Adrenal gland (tissue), 12 donors: ENCODE measurements around the gene RNF4. TPM values are rescaled to one million over a fixed set of nuclear protein-coding genes. Genes with fewer than 3 reads are reported as not detected.

Experiments used
- DNase-seq, 7 donors: peaks; one replicate each; pipeline ENCODE4 v3.0.0-alpha.2; 2019 to 2020
- H3K27ac ChIP-seq, 5 donors: fragments of 200-600 bp; sonication (generic) in 4 of 5; 1 replicate in 3 of 5; 2 replicates in 2 of 5; pipeline versions ENCODE4 v1.5.1 to v1.8.0; 2016 to 2020; ENCODE audit warnings: mild to moderate bottlenecking in 1 of 5
- H3K27me3 ChIP-seq: fragments of 200-600 bp; 2 replicates; pipeline ENCODE4 v1.8.0; 2021
- H3K36me3 ChIP-seq, 2 donors: fragments of 200-600 bp; replicated peaks in 1 of 2; 1 replicate in 1 of 2; 2 replicates in 1 of 2; pipeline versions ENCODE4 v1.5.1 to v1.8.0; 2018 to 2022
- H3K4me1 ChIP-seq, 2 donors: fragments of 200-600 bp; replicated peaks in 1 of 2; 1 replicate in 1 of 2; 2 replicates in 1 of 2; pipeline versions ENCODE4 v1.5.1 to v1.8.0; 2018 to 2021
- H3K4me3 ChIP-seq, 4 donors: fragments of 200-600 bp; sonication (generic) in 3 of 4; one replicate each; pipeline ENCODE4 v1.5.1; 2016 to 2018
- H3K9me3 ChIP-seq, 3 donors: fragments of 200-600 bp; sonication (generic) in 1 of 3; replicated peaks in 1 of 3; 1 replicate in 2 of 3; 2 replicates in 1 of 3; pipeline versions ENCODE4 v1.5.1 to v1.8.0; 2016 to 2021
- CTCF ChIP-seq, 6 experiments: fragments of 450-650 bp in 4 of 6; fragments of 200-600 bp in 2 of 6; sonication (generic) in 1 of 6; IDR thresholded peaks; 1 replicate in 5 of 6; 2 replicates in 1 of 6; pipeline versions ENCODE4 v1.5.1 to v1.8.0; 2016 to 2021; ENCODE audit warnings: antibody characterized with exemption in 6 of 6, mild to moderate bottlenecking in 2 of 6, moderate library complexity in 1 of 6
- POLR2A ChIP-seq, 2 donors: fragments of 450-650 bp; IDR thresholded peaks; one replicate each; pipeline ENCODE4 v1.6.1; 2017; ENCODE audit warnings: antibody characterized with exemption in 2 of 2, mild to moderate bottlenecking in 2 of 2, moderate library complexity in 1 of 2
- WGBS, 4 donors: extraction: QIAGEN DNeasy Blood & Tissue Kit in 2 of 4; methylation state at CpG; one replicate each; pipeline versions ENCODE4 v1.1.5 to v1.1.7; 2013 to 2017; 5-methylcytosine and 5-hydroxymethylcytosine counted together
- intact Hi-C, 2 donors: fragments of 100-400 bp; cut with DNase I; formaldehyde crosslinking; loops; one replicate each; pipeline versions ENCODE4 v1.14.1 to v1.15.0; 2022 to 2023
- polyA plus RNA-seq, 3 donors: library from polyadenylated mRNA; stranded (reverse); fragments of 200-250 nt in 2 of 3; fragments of 350-450 nt in 1 of 3; fragmentation: Illumina TruSeq in 1 of 3; extraction: RNeasy Lipid Tissue Mini Kit (QIAGEN cat#74804) in 1 of 3; gene quantifications; one replicate each; pipeline ENCODE4 v1.2.3, GENCODE V29; 2013 to 2014
- total RNA-seq, 9 donors: library from RNA; depleted of rRNA in 4 of 9; stranded (reverse); fragments of >200 nt in 4 of 9; fragments of 120-200 nt in 1 of 9; fragmentation: NEBNext Ultra II Directional in 1 of 9; extraction: Animal tissue kit (Norgen Biotek cat#: 25700) in 1 of 9; gene quantifications; one replicate each; pipeline versions ENCODE4 v1.1.0 to v1.2.4, GENCODE V29; 2013 to 2023
- donor health status: healthy with polysubstance abuse.
- donor health status: Bipolar disorder and iron deficiency.
- donor health status: DM: yes; HTN: yes; CAD: no.
- donor health status: DM: no; HTN: no; CAD: no.
- donor health status: DM: no; HTN: no; CAD: no.
- donor health status: DM: yes; HTN: yes; CAD: no.

RNF4 gene
- total and polyA plus RNA-seq, 12 donors, result 14.5 to 84.1 (median 49.9) TPM

GRCh38 chr4:2443956-2444740, 24.8 kb upstream of the RNF4 start:
- intact Hi-C loops, result loop anchor here (5.0 kb wide), 1 partner anchor 227 kb away; no protein-coding TSS in a partner anchor
- Histone ChIP-seq H3K27ac (no peak overlapping the region), H3K36me3 (no peaks in the 10 kb centered on the region), H3K9me3 (no peaks in the 10 kb centered on the region), H3K27me3 (no peaks in the 10 kb centered on the region), H3K4me1 (no peaks in the 10 kb centered on the region), H3K4me3 (no peak overlapping the region)
- 89 to 94% (median 92%) methylated on average over 5 to 7 of the region's 7 CpGs for WGBS, 4 donors
- TF ChIP-seq CTCF (IDR thresholded peaks at IDR 0.05) (no peak), POLR2A (IDR thresholded peaks at IDR 0.05) (no peak)
- DNase-seq, result no peak

- H3K4me3 ChIP-seq, result no peak overlapping the region
- H3K9me3 ChIP-seq, result no peaks in the 10 kb centered on the region
- 86 to 100% (median 97%) methylated on average over 1 to 9 of the region's 9 CpGs for WGBS, 4 donors
- H3K4me1 ChIP-seq, result no peaks in the 10 kb centered on the region
- intact Hi-C loops, result no loop called here
- no peaks in the 10 kb centered on the region for H3K27me3 ChIP-seq
- no peak for TF ChIP-seq POLR2A (IDR thresholded peaks at IDR 0.05)
- H3K36me3 ChIP-seq, result no peaks in the 10 kb centered on the region
- H3K27ac ChIP-seq, result no peak overlapping the region
- DNase-seq, result no peak
These were observed 23.8 kb upstream of the RNF4 start for GRCh38 chr4:2445130-2445529.

GRCh38 chr4:2445571-2445970, 23.3 kb upstream of the RNF4 start:
- intact Hi-C loops, result no loop called here
- no peak overlapping the region for H3K4me3 ChIP-seq
- H3K27me3 ChIP-seq, result no peaks in the 10 kb centered on the region
- no peaks in the 10 kb centered on the region for H3K36me3 ChIP-seq
- TF ChIP-seq POLR2A (IDR thresholded peaks at IDR 0.05), result no peak
- TF ChIP-seq CTCF (IDR thresholded peaks at IDR 0.05), result no peak
- no peaks in the 10 kb centered on the region for H3K4me1 ChIP-seq
- no peak overlapping the region for H3K27ac ChIP-seq
- 91 to 95% (median 94%) methylated on average over 5 to 6 of the region's 6 CpGs for WGBS, 4 donors
- no peaks in the 10 kb centered on the region for H3K9me3 ChIP-seq
- no peak for DNase-seq

GRCh38 chr4:2446656-2447564, 22.0 kb upstream of the RNF4 start:
- H3K27ac ChIP-seq, result no peak overlapping the region
- intact Hi-C loops, result no loop called here
- H3K4me3 ChIP-seq, result no peak overlapping the region
- no peak for DNase-seq
- no peaks in the 10 kb centered on the region for H3K4me1 ChIP-seq
- H3K36me3 ChIP-seq, result no peaks in the 10 kb centered on the region
- WGBS, 4 donors, result 86 to 92% (median 89%) methylated on average over 3 of the region's 3 CpGs
- no peaks in the 10 kb centered on the region for H3K9me3 ChIP-seq
- TF ChIP-seq CTCF (IDR thresholded peaks at IDR 0.05) (no peak), POLR2A (IDR thresholded peaks at IDR 0.05) (no peak)
- no peaks in the 10 kb centered on the region for H3K27me3 ChIP-seq
